ENCODE data around the gene RNASE4.

RNASE4 gene

DNA sequence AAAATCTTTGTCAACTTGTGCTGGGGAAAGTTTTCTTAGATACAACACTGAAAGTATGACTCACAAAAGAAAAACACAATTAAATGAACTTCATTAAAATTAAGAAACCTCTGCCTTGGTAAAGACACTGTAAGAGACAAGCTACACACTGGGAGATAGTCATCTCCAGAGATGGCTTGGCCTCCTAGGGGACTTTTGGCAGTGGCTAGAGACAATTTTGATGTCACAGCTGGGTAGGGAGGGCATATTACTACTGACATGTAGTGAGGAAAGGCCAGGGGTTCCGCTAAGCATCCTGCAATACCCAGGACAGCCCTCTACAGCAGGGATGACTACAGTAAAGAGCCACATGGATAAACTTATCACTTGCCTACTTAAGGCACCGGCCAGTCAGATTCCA lies 8.7 kb upstream of the RNASE4 start:
- no peak for DNase-seq (ENCODE audit: low read depth in 2 of 2, low spot score in 1 of 2)

DNA sequence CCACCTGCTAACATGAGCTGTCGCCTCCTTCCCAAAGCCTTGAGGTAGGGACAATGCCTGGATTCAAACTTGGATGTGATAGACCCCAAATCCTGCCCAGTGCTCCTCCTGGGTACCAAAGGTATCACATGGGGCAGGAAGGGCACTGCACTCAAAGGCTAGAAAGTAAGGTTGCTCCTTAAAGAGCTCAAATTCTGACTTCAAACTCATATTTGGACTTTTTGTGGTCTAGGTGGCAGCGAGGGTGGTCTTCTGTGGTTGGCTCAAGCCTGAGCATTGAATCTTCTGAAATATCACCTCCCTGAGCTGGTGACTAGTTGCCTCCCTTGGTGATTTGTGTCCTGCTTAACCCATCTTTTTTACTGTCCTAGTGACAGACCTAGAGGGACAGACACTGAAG lies 8.3 kb upstream of the RNASE4 start:
- no peak for DNase-seq (ENCODE audit: low read depth in 2 of 2, low spot score in 1 of 2)

DNA sequence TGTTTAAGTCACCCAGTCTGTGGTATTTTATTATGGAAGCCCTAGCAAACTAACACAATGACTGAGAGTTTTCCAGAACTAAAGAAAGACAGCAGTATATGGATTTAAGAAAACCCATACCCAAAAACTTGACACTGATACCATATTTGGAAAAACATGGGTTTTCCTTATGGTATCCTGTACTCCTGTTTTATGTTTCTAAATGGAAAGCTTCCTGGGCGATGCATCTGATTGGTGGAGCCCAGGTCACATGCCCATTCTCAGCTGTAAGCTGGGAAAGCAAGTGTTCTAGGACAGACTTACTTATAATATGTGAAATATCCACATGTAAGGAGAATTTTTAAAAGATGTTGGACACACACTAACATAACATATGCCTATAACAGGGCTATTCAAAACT lies 4.5 kb upstream of the RNASE4 start:
- DNase-seq (ENCODE audit: low read depth in 2 of 2, low spot score in 1 of 2) = no peak

DNA sequence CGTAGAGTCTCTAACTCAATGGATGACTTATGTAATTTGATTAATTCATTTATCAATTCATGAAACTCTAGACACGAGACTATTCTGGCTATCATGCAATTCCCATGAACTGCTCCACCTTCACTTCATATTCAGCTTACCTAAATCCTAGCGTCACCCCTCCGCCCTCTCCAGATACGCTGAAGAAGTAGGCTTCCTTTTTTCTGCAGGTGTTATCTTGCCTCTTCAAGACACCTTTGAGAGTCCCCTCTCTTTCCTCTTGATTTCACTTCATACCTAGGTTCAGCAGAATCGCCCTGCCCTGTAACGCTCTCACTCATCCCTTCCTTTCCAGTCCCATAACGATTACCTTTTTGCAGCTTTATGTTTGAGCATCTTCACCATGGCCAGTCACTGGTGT lies 4.0 kb upstream of the RNASE4 start:
- DNase-seq (ENCODE audit: low read depth in 2 of 2, low spot score in 1 of 2) = no peak

DNA sequence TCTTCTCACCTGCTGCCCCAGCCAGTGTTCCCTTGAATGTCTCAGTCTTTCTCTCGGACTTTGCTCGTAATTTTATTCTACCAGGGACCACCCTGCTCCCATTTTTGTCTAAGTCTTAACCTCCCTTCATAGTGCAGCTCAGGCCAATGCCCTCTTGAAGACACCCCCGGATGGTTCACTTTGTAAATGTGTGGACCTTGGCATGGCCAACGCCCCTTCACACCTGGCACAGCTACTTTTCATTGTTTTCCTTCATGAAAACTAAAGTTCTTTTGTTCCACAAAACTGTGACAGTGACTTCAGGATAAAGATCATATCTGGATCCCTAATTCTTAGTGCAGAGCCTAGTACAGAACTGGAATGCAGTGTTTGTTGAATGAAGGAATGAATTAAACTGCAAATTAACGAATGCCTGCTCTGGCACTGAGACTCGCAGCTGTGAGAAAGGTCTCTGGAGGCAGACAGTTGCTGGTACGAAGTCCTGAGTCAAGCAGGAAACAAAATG lies 3.5 kb upstream of the RNASE4 start:
- no peak for DNase-seq (ENCODE audit: low read depth in 2 of 2, low spot score in 1 of 2)

DNA sequence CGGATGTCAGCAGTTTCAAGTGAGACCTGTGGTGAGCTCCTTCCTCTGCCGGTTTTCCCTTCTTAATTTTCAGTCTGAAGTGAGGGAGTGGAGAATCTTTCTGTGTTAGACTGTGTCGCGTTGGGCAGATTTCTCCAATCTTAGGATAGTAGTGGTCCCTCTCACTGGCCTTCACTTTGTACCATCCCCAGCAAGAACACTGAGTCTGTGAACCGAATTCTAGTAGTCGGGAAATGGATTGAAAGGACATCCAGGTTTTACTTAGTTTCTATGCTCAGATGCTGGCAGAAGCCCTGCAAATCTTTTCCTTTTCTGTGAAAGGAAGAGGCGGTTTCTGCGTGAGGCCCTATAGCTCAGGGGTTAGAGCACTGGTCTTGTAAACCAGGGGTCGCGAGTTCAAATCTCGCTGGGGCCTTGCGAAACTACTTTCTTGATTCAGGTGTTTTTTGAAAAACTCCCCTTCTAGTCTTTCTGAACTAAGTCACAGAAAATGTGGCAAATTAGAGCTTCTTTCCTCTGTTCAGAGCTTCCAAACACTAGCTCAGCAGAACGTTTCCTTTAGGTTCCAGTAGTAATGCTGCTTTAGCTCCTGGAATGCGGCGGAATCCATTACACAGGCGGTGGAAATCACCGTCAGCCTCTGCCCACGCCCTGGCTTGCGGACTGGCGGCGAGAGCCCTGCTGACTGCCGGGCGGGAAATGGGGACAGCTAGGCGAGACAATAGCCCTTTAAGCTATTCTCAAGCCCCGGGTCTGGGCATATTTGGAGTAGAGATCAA lies 2.8 kb upstream of the RNASE4 start:
- peak; percentile 73 to 91 for DNase-seq (ENCODE audit: low read depth in 2 of 2, low spot score in 1 of 2)

DNA sequence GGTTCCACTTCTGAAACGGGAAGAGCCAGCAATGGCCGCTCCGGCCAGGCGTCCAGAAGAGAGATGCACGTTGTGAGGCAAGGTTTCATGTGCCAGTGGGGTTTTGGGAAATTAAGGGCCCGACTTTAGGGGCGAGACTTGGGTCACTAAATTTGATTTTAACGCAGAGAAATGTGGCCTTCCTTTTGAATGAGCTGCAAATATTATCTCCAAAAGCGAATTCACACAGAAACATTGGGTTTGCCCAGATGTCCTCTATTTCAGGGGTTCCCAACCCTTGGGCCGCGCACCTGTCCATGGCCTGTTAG lies 2.3 kb upstream of the RNASE4 start:
- no peak for DNase-seq (ENCODE audit: low read depth in 2 of 2, low spot score in 1 of 2)

DNA sequence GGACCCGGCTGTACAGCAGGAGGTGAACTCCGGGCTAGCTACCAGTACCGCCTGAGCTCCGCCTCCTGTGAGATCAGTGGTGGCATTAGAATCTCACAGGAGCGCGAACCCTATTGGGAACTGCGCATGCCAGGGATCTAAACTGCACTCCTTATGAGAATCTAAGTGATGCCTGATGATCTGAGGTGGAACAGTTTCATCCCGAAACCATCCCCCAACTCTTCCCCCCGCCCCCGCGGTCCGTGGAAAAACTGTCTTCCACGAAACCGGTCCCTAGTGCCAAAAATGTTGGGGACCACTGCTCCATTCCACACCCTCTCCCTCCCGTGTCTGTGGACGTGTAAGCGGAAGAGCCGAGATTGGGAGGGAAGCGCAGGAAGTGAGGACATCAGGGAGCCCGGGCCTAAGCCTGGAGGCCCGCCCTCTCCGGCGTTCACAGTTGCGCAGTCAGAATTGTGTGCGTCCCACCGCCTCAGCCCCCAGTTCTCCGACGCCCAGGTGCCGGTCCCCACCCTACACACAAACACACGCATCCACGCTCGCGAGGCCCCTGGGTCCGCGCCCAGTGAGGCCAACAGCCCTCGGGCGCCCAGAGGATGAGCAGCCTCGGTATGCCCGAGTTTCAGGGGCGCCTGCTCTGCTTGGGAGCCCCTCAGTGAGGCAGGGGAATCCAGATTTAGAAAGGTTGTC lies 1.8 kb upstream of the RNASE4 start:
- DNase-seq (ENCODE audit: low read depth in 2 of 2, low spot score in 1 of 2) = peak; percentile 39 to 56

DNA sequence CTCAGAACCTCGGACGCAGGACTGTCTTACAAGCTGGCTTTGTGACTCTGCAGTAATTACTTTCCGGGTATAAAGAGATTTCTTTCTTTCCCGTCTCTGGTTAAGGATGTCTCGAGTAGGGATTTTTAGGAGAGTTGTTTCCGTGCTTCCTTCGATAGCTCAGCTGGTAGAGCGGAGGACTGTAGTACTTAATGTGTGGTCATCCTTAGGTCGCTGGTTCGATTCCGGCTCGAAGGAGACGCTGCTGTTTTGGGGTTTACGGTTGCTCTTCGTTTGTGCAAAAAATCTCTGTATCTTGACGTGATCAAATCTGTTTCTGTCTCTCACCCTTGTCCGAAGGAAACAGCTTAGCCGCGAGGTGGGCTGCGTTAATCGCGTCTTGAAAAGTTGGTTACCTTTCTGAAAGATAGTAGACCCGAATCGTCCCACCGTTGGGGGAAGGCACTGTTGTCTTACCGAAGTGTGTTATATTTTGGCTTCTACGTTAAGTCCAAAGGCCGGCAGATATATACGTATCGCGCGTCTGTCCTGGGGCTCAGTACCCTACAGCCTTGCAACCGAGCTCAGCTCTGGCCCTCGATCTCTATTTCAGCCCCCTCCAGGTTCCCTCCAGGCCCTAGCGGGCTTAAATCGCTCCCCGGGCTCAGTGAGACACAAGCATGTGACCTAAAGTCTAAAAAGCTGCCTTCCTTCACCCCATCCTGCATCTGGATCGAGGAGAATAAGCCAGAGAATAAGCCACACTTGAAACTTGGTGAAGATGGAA lies 1.1 kb upstream of the RNASE4 start:
- DNase-seq (ENCODE audit: low read depth in 2 of 2, low spot score in 1 of 2) = peak; percentile 50 to 59

DNA sequence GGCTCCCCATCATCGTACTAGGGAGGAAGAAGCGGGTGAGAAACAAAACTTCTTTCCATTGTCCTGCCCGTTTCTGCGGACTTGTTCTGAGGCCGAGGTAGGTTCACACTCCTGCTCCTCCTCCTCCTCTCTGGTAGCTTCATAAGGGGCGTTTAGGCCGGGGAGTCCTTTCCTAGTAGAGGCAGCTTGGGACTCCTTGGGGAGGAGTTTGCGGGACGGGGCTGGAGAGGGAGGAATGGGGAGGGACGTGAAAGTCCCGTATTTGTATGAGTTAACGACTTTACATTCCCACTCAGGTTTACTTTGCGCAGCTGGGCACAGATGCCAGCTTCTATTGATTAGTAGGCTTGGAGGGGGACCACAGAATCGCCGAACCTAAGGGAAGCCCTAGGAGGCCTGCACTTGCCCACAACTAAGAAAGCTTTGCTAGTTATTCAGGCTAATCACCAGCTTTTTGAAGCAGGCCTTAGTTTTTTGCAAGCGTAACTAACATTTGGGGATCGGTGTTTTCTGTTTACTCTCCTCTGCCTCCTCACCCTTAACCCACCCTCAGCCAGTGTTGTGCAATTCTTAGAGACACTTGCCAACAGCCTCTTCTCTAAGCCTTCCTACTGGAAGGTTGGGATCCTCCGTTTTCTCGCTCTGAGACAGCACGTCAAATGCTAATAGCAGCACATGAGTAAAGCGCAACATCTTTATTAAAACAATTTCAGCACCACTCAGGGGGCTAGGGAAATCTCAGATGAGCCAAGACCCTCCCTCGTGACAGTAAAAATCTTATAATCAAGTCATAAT lies 499 bp downstream of the RNASE4 start:
- no peak for DNase-seq (ENCODE audit: low read depth in 2 of 2, low spot score in 1 of 2)

DNA sequence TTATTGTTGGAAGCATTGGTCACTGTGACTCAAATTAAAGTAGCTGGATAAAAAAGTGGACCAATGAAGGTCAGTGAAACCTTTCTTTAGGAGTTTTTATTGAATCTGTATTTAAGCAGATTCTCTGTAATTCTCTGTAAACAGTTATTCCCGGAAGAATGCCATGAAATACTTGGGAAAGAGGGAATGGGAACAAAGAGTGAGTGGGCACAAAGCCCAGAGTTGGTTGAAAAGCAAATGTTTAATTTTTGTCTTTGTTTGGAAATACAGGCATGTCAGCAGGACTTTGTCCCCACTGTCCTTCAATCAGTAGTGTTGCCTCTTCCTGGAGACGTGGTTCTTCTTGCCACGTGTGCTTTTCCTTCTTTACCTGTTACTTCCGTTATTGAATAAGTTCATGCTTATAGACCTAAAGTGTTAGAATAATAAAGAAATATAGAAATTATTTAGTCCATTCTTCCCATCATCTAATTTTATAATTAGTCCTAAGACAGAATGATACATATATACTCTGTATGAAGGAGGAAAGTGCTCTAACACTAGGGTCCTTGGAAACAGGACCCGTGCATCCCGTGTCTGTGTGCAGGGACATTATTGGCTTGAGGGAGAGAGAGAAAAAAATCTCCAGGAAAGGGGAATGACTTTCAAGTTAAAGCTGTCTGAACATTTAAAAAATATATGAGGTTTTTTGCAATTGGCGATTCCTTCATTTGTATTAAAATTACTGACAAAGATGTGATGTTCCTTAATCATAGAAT lies 2.2 kb downstream of the RNASE4 start:
- DNase-seq (ENCODE audit: low read depth in 2 of 2, low spot score in 1 of 2) = no peak

DNA sequence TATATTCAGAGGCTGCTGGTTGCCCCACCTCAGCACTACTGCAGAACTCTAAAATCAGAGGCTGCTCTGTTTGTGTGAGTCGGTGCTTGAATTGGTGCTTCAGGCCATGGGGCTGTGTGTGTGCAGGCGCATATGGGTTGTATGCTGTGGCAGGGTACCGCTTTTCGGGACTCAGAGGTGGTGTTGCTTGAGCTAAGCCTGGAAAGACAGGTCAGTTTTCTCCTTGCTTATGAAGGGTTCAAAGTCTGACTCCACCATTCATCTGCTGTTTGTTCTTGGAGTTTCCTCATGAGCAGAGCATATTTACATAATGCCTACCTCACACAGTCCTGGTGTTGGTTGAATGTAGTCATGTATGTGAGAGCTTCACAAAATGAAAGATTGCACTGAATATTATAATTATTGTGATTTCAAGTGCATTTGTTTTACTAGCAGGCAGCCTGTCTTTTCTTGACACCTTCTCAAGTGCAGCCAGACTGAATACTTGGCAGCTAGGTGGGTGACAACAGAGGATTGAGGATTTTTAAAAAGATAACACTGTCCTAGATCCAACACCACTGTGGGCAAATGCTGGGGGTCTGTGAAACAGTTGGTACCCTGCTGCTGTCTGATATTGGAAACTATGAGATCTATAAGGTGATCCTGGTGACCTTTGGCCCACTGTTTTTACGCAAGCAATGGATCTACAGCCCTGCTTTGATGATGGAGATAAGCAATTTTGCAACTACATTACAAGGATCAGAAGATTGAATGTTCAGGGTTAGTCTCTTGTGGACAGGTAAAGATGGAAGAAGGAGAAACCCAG lies 3.2 kb downstream of the RNASE4 start:
- no peak for DNase-seq (ENCODE audit: low read depth in 2 of 2, low spot score in 1 of 2)

DNA sequence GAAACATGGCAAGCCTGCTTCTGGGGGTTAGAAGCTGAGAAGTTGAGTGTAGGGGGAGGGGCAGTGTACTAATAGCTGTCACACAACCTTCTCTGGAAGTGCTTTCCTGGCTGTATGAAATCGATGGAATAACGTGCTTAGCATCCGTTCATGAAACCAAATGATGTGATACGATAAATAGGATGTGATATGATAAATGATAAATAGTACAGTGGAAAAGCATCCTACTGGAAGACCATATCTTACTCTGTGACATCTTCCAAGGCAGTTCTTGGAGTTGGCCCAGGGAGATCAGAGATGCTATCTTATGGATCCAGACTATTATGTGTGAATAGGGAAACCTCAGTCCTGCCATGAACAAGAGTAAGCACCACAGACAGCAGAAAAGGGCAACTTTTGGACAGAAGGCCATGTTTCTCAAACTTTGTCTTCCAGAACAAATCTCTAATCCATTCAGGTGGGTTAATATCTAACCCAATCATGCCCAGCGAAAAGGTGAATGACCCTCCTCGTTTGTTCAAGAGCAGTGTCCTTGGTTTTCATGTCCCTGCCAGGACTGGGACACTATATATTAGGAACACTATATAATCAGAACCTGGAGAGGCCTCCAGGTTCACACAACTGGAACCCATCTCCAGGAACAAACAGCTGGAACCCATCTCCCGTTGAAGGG lies 3.9 kb downstream of the RNASE4 start, which contains the start of gene ANG:
ANG (plus strand) TSS at position 598 of the 673 bp plus-strand sequence. CDS start 4,801 bp downstream, outside the sequence.
- no peak for DNase-seq (ENCODE audit: low read depth in 2 of 2, low spot score in 1 of 2)

DNA sequence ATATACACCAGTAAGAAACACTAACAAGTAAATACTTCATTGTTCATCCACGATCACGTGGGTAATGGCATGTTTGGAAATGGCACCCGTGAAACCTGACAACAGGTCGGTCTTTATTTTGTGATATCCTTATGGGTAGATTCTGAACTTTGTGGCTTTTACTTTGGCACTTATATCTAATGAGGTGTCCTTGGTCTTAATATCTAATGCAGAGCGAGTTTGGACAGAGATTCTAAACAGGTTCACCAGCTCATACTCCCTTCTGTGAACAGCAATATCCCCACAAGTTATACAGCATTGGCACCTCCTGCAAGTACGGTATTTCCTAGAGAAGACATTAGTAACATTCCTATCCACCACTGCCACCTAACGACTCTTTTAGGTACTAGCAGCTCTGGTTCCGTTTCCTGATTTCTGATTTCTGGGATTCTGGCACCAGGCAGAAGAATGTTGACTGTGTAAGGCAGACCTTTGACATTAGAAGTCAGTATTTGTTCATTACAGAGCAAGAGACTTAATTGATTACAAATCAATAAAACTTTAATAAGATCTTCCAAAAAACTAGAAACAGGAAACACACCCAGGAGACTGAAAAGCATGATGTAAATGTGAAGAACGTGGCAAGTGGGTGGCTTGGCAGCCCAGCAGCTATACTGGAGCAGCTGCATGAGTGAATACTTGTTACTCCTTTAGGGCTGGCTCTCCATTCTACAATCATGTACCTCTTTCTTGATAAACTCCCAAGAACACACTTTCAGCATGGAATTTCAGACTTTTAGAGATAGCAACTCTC lies 6.7 kb downstream of the RNASE4 start:
- DNase-seq (ENCODE audit: low read depth in 2 of 2, low spot score in 1 of 2) = peak in 1 of 2 donors; percentile 5

DNA sequence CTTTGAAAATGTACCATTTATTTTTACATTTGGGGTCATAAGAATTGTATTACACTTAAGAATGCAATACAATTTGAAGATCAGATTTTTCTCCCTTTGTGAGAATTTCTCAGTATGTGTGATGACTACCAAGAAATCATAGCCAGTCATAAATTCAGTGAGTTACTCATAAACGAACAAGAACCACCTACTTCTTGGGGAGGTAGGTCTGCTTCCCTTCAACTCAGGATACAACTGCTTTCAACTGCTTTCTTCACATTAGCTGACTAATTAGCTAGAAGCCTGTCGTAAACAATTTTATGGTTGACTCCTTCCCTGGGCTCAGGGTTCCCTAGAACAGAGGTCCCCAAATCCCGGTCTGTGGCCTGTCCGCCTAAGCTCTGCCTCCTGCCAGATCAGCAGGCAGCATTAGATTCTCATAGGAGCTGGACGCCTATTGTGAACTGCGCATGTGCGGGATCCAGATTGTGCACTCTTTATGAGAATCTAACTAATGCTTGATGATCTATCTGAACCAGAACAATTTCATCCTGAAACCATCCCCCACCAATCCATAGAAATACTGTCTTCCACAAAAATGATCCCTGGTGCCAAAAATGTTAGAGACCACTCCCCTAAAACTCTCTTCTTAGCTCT lies 7.9 kb downstream of the RNASE4 start:
- no peak for DNase-seq (ENCODE audit: low read depth in 2 of 2, low spot score in 1 of 2)

DNA sequence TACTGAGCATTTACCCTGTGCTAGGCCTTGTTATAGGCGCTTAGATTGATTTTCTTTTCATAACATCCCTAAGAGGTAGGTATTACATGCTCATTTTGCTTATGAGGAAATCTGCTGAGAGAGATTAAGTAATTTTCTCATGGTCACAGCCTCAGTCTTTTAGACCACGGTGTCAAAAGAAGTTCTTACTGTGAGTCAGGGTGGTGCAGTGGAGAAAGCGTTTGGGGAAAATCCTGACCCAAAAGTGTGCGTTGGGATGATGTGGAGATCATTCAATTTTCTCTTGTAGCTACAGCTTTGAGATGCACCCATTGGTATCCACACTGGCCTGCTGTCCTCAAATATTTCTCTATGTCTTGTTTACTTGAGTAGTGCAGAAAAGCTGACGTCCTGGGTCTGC lies 12.4 kb downstream of the RNASE4 start:
- DNase-seq (ENCODE audit: low read depth in 2 of 2, low spot score in 1 of 2) = no peak

DNA sequence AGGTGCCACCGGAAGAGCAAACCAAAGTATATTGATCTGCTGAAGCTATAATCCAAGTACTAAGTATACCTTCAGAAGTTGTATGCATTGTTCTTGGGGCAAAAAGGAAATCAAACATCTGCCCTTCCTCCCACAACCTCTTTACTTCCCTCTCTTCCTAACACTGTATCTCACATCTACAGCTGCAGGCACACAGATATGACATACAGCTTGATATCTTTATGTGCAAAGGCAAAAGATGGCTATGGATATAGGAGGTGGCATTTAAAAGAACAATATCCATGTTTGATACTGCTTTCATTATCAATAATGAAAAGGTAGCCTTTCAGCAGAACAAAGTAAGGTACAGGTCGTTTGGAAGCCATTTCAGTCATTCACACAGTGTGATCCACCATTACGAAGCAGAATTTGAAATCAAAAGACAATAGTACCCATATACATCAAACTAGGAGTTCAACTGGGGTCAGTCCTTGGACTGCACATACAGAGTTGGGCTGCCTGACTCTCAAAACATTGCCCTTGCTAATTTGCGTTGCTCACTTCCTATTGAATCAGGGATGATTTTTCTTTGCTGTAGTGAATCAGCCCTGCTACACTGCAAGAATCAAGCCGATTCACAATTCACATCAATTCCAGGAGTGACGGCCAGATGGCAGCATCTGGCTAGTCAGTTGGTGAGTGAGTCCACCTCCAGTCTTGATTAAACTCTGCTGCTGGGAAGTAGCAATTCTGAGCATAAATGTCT lies 13.1 kb downstream of the RNASE4 start:
- peak; percentile 14 to 15 for DNase-seq (ENCODE audit: low read depth in 2 of 2, low spot score in 1 of 2)
